ENCODE data around the gene CACNG3.

Gene CACNG3

DNA sequence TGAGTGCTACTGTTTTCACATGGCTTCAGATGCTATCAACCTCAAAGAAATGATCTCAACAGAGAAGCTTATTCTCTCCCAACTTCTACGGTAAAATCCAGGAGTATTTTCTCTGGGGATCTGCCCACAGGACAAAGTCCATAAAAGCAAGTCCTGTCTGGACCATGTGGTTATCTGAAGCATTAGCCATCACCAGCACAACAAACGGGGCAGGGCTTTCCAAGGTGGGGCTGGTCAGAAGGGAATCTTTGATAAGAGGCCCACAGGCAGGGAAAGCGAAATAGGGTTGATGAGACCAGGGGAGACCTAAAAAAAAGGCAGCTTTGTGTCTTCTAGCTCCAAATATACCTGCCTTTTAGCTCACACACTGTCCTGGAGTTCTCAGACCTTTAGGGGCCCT, 38.7 kb upstream of the CACNG3 start:
- Histone ChIP-seq H3K4me3 (ENCODE audit: low read depth, low read length) (no peak overlapping the region), H3K36me3 (replicated peaks) (no peaks in the 10 kb centered on the region), H3K27ac (no peak overlapping the region), H3K27me3 (replicated peaks) (no peaks in the 10 kb centered on the region)
- TF ChIP-seq, protein P1, sequence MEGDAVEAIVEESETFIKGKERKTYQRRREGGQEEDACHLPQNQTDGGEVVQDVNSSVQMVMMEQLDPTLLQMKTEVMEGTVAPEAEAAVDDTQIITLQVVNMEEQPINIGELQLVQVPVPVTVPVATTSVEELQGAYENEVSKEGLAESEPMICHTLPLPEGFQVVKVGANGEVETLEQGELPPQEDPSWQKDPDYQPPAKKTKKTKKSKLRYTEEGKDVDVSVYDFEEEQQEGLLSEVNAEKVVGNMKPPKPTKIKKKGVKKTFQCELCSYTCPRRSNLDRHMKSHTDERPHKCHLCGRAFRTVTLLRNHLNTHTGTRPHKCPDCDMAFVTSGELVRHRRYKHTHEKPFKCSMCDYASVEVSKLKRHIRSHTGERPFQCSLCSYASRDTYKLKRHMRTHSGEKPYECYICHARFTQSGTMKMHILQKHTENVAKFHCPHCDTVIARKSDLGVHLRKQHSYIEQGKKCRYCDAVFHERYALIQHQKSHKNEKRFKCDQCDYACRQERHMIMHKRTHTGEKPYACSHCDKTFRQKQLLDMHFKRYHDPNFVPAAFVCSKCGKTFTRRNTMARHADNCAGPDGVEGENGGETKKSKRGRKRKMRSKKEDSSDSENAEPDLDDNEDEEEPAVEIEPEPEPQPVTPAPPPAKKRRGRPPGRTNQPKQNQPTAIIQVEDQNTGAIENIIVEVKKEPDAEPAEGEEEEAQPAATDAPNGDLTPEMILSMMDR (IDR thresholded peaks at IDR 0.05; ENCODE audit: low read depth, low read length, missing control alignments) = no peak
- in situ Hi-C loops (cut with HindIII; ENCODE audit: low pct_ligation_motif_present, low sequenced_read_pairs) = no loop called here
- no peak for DNase-seq

GRCh38 chr16:24218299-24218698, 37.8 kb upstream of the CACNG3 start:
- in situ Hi-C loops (cut with HindIII; ENCODE audit: low pct_ligation_motif_present, low sequenced_read_pairs) = no loop called here
- Histone ChIP-seq H3K27me3 (replicated peaks) (no peaks in the 10 kb centered on the region), H3K36me3 (replicated peaks) (no peaks in the 10 kb centered on the region), H3K27ac (no peak overlapping the region), H3K4me3 (ENCODE audit: low read depth, low read length) (no peak overlapping the region)
- TF ChIP-seq, protein P1 (IDR thresholded peaks at IDR 0.05; ENCODE audit: low read depth, low read length, missing control alignments) = no peak
- DNase-seq = no peak

GRCh38 chr16:24221219-24221618, 34.9 kb upstream of the CACNG3 start:
- no peak overlapping the region for H3K27ac ChIP-seq
- H3K4me3 ChIP-seq (ENCODE audit: low read depth, low read length) = no peak overlapping the region
- no peak for DNase-seq
- in situ Hi-C loops (cut with HindIII; ENCODE audit: low pct_ligation_motif_present, low sequenced_read_pairs) = no loop called here
- H3K27me3 ChIP-seq (replicated peaks) = no peaks in the 10 kb centered on the region
- TF ChIP-seq, protein P1 (IDR thresholded peaks at IDR 0.05; ENCODE audit: low read depth, low read length, missing control alignments) = no peak
- no peaks in the 10 kb centered on the region for H3K36me3 ChIP-seq (replicated peaks)

- TF ChIP-seq, protein P1 (IDR thresholded peaks at IDR 0.05; ENCODE audit: low read depth, low read length, missing control alignments) = no peak
- H3K27me3 ChIP-seq (replicated peaks) = no peaks in the 10 kb centered on the region
- in situ Hi-C loops (cut with HindIII; ENCODE audit: low pct_ligation_motif_present, low sequenced_read_pairs) = no loop called here
- no peak overlapping the region for H3K4me3 ChIP-seq (ENCODE audit: low read depth, low read length)
- DNase-seq = no peak
- no peak overlapping the region for H3K27ac ChIP-seq
- H3K36me3 ChIP-seq (replicated peaks) = no peaks in the 10 kb centered on the region
Observed at GRCh38 chr16:24228514-24228913, 27.6 kb upstream of the CACNG3 start.

GRCh38 chr16:24232936-24233335, 23.2 kb upstream of the CACNG3 start:
- TF ChIP-seq, protein P1 (IDR thresholded peaks at IDR 0.05; ENCODE audit: low read depth, low read length, missing control alignments) = no peak
- Histone ChIP-seq H3K36me3 (replicated peaks) (no peaks in the 10 kb centered on the region), H3K27me3 (replicated peaks) (no peaks in the 10 kb centered on the region), H3K4me3 (ENCODE audit: low read depth, low read length) (no peak overlapping the region), H3K27ac (no peak overlapping the region)
- no peak for DNase-seq
- in situ Hi-C loops (cut with HindIII; ENCODE audit: low pct_ligation_motif_present, low sequenced_read_pairs) = no loop called here

GRCh38 chr16:24234737-24235136, 21.4 kb upstream of the CACNG3 start:
- Histone ChIP-seq H3K27ac (no peak overlapping the region), H3K36me3 (replicated peaks) (no peaks in the 10 kb centered on the region), H3K27me3 (replicated peaks) (no peaks in the 10 kb centered on the region), H3K4me3 (ENCODE audit: low read depth, low read length) (no peak overlapping the region)
- in situ Hi-C loops (cut with HindIII; ENCODE audit: low pct_ligation_motif_present, low sequenced_read_pairs) = no loop called here
- TF ChIP-seq, protein P1 (IDR thresholded peaks at IDR 0.05; ENCODE audit: low read depth, low read length, missing control alignments) = no peak
- no peak for DNase-seq
